ENCODE data around the gene RHBDL1. TPM values are rescaled to one million over a fixed set of nuclear protein-coding genes. Genes with fewer than 3 reads are reported as not detected.

Gene RHBDL1
- total RNA-seq, 1 donor from 2014 or later = 0.24 TPM

DNA sequence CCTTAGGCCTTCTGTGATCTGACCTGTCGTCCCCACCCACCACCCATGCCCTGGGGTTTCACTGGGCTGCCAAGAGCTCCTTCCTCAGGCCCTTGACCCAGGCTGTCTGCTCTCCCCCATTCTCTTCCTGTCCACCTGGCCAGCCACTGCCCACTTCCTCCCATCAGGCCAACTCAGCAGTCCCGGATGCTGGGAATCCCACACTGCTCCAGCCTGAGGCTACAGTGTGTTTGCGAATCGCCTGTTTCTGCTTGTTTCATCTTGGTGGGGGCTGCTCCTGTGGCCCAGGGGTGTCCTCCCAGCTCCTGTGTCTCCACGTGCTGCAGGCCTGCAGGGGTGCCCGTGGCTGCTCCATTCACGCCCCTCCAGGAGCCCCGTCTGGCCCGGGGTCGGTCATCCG is 38.6 kb downstream of the RHBDL1 start:
- Mint-ChIP-seq H3K4me1 (peaks cover 11% of the 10 kb centered on the region), H3K27me3 (peaks cover 10% of the 10 kb centered on the region), H3K27ac (no peak overlapping the region), H3K9me3 (no peaks in the 10 kb centered on the region), H3K36me3 (ENCODE audit: low read depth) (no peaks in the 10 kb centered on the region), H3K4me3 (peak overlapping the region; percentile 36)
- TF ChIP-seq CTCF (IDR thresholded peaks at IDR 0.05) = no peak
- DNase-seq (no peak), ATAC-seq (ENCODE audit: low read depth) (no peak)
- CTCF ChIA-PET = interaction anchor here (1.5 to 2.6 kb wide), 2 partner anchors 71 to 388 kb away, joined by 6 to 13 read pairs; no protein-coding TSS in a partner anchor
- POLR2A ChIA-PET = interaction anchor here (1.3 kb wide), 1 partner anchor 14 kb away, joined by 5 read pairs; no protein-coding TSS in a partner anchor
- intact Hi-C loops (cut with micrococcal nuclease) = loop anchor here (1.0 to 5.0 kb wide), 2 partner anchors 74 to 163 kb away; partner anchors contain the start of genes CHTF18 and RPUSD1

DNA sequence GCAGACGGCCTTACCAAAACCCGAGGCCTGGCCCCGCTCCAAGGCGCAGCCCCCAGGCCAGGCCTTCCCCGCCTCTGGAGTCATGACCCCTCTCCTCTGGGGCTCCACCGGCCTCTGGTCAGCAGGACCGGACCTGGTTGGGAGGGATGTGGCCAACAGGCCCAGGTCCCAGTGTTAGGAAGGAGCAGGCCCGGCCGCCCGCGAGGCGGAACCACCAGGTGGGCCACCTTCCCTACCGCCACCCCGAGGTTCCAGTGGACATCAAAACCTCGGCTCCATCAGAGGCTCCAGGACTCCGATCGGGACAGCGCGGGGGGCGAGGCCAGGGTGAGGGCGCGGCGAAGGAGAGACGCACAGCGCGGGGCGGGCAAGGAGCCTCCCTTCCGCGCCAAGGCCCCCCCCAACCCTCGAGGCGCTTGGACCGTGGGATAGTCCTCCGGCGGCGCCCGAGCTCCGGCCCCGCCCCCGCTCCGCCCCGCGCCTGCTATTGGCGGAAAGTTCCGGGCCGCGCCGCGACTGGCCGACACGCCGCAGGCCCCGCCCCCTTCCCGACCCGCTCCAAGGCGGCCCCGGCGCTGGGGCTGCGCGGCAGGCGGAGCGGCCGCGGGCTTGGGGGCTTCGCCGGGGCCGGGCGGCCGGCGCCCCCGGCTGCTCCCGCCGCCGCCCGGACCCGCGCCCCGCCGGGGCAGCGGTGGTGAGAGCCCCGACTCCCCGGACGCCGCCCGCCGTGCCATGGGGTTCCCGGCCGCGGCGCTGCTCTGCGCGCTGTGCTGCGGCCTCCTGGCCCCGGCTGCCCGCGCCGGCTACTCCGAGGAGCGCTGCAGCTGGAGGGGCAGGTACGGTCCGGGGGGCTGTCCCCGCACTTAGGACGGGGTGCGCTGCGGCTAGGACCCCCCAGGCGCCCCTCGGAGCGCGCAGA is 39.3 kb downstream of the RHBDL1 start, which contains the start of gene METRN:
TSS of gene METRN (plus strand) at position 561 of the 919 bp plus-strand sequence. CDS start at position 733, 172 bp downstream.
- intact Hi-C loops (cut with micrococcal nuclease) = loop anchor here (1.0 to 5.0 kb wide), 3 partner anchors 48 to 162 kb away; partner anchors contain the start of genes CHTF18 and RPUSD1
- TF ChIP-seq CTCF (IDR thresholded peaks at IDR 0.05) = no peak
- POLR2A ChIA-PET = interaction anchor here (1.0 to 2.8 kb wide), 5 partner anchors 10 to 73 kb away, joined by 3 to 8 read pairs (median 5); partner anchors contain the start of genes CHTF18 and RPUSD1
- Mint-ChIP-seq H3K4me3 (peak within 1 kb of the TSS; percentile 68), H3K4me1 (peaks cover 16% of the 10 kb centered on the region), H3K27ac (no peak within 1 kb of the TSS), H3K36me3 (ENCODE audit: low read depth) (no peaks in the 10 kb centered on the region), H3K27me3 (peaks cover 7% of the 10 kb centered on the region), H3K9me3 (no peaks in the 10 kb centered on the region)
- ATAC-seq (ENCODE audit: low read depth) (peak; percentile 91), DNase-seq (peak; percentile 89)
- CTCF ChIA-PET = interaction anchor here (0.6 to 1.5 kb wide), 4 partner anchors 13 to 74 kb away, joined by 3 to 6 read pairs (median 4); partner anchors contain the start of genes CHTF18, CIAO3 and RPUSD1

- Mint-ChIP-seq H3K9me3 (no peaks in the 10 kb centered on the region), H3K36me3 (ENCODE audit: low read depth) (no peaks in the 10 kb centered on the region), H3K4me3 (peak overlapping the region; percentile 68), H3K27ac (no peak overlapping the region), H3K27me3 (peaks cover 7% of the 10 kb centered on the region), H3K4me1 (peaks cover 22% of the 10 kb centered on the region)
- TF ChIP-seq CTCF (IDR thresholded peaks at IDR 0.05) = no peak
- DNase-seq (peak; percentile 42), ATAC-seq (ENCODE audit: low read depth) (peak; percentile 7)
- CTCF ChIA-PET = interaction anchor here (0.6 to 1.2 kb wide), 4 partner anchors 12 to 73 kb away, joined by 3 to 4 read pairs (median 3); partner anchors contain the start of genes CHTF18, CIAO3 and RPUSD1
- POLR2A ChIA-PET = interaction anchor here (0.7 to 2.8 kb wide), 10 partner anchors 9 to 365 kb away, joined by 3 to 8 read pairs (median 4); partner anchors contain the start of genes CHTF18, CIAO3, RPUSD1 and WDR24
- intact Hi-C loops (cut with micrococcal nuclease) = loop anchor here (1.0 kb wide), 1 partner anchor 48 kb away; no protein-coding TSS in a partner anchor
These were observed 40.2 kb downstream of the RHBDL1 start for GRCh38 chr16:715477-716199.

- peak overlapping the region; percentile 68 for H3K4me3 Mint-ChIP-seq
- H3K9me3 Mint-ChIP-seq = no peaks in the 10 kb centered on the region
- no peak for DNase-seq
- H3K36me3 Mint-ChIP-seq (ENCODE audit: low read depth) = no peaks in the 10 kb centered on the region
- intact Hi-C loops (cut with micrococcal nuclease) = no loop called here
- peaks cover 22% of the 10 kb centered on the region for H3K4me1 Mint-ChIP-seq
- ATAC-seq (ENCODE audit: low read depth) = no peak
- H3K27me3 Mint-ChIP-seq = peaks cover 7% of the 10 kb centered on the region
- H3K27ac Mint-ChIP-seq = no peak overlapping the region
- TF ChIP-seq CTCF (IDR thresholded peaks at IDR 0.05) = no peak
- CTCF ChIA-PET = interaction anchor here (0.9 kb wide), 1 partner anchor 27 kb away, joined by 3 read pairs; no protein-coding TSS in a partner anchor
- POLR2A ChIA-PET = interaction anchor here (0.7 to 2.8 kb wide), 8 partner anchors 12 to 248 kb away, joined by 3 to 8 read pairs (median 4); partner anchors contain the start of genes CHTF18, CIAO3, RPUSD1 and WDR24
These were observed 40.7 kb downstream of the RHBDL1 start for GRCh38 chr16:716200-716568.

Measured in activated B cell treated with CpG ODN at 0.5 μM for 24 hours (primary cell).